NCI-H2196 treated with DMSO at 0.1 percent for 48 hours (cell line): Measurements from ENCODE around the gene HEPH.
"Not testable (repeated sequence)": the region's sequence is repeated elsewhere in the genome, so short reads cannot be mapped to it uniquely, and the experiment has no call there.

Experiments
- DNase-seq: peaks from one replicate; lab custom pipeline; 2025; ENCODE audit not compliant: unreplicated experiment; lab: John Stamatoyannopoulos, UW

HEPH gene

DNA sequence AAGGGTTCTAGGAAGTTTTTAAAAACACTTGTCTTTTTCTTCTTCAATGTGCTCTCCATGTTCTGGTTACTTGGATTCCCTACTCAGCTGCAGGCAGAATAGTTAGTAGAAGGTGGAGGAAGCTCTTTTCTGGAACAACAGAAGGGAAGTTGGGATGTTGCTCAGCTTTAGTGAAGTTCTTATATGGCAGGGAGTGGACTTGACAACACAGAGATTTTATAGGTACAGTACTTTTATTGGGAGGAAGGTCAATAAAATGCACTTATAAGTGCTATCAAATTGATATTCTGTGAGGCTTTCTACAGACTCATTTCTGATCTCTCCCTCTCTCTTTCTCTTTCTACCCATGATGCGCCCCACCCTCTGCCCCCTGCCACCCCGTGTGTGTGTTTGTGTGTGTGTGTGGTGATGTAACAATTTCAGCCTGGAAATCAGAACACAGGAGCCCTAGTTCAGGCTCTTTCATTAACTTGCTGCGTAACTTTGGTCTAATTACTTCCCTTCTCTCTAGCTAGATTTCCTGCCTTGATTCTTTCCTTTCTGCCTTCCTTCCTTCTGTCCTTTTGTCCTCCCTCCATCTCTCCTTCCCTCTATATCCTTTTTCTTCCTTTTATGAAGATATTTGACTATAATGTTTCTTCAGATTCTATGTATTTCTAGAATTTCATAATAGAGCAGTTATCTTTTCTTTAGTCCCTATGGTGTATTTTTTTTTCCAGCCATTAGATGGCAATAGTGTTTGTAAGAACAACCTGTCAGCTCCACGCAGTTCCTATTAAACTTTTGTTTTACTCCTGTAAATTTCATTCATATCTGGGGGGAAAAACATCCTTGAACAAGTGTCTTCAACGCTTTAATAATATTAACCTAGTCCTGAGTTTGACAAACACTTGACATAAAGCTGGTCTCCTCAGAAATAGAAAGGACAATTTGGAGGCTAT is 37.1 kb downstream of the HEPH start:
- no peak for DNase-seq

DNA sequence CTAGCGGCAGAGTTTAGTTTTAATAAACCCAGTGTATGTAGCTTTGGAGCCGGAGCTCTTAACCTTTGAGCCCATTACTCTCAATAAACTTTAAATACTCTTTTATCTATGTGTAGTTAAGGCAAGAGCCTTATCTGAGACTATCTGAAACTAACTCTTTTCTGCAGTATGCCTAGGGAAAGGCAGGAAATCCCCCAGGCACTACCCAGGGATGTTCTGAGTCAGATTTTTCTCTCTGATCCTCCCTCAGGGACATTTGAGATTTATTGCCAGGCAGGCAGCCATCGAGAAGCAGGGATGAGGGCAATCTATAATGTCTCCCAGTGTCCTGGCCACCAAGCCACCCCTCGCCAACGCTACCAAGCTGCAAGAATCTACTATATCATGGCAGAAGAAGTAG is 39.1 kb downstream of the HEPH start:
- DNase-seq: no peak

DNA sequence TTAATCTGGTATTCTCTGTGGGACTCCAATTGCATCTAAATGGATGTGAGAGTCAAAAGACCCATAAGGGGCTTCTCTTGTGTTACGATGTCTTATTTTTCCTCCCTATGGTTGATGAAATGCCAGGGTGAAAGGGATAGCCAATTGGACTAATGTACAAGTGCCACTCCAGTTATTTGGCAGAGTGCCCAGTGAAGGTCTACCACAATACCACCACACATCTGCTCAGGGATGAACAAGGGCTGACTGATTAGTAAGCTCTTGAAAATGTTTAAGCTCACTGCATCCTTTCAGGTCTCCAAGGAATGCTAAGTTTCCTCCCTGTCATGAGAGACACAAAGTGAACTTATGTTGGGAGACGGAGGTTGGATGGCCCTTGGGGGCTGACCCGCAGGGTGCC is 57.8 kb downstream of the HEPH start:
- no peak for DNase-seq

DNA sequence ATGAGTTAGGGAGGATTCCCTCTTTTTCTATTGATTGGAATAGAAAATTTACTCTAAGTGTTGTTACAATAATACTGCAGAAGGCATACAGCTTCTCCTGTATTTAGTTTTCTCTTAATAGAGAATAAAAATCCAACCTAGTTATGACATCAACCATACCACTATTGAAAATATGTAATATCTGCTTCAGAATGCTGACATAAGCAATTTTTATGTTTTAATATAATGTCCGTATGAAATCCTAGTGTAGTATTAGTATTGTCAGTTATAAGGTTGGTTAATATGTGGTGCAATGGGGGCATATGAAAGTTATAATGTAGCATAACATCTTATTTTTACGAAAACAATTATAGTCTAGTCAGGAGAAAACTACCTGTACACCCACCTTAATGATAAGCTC is 68.2 kb downstream of the HEPH start:
- no peak for DNase-seq

DNA sequence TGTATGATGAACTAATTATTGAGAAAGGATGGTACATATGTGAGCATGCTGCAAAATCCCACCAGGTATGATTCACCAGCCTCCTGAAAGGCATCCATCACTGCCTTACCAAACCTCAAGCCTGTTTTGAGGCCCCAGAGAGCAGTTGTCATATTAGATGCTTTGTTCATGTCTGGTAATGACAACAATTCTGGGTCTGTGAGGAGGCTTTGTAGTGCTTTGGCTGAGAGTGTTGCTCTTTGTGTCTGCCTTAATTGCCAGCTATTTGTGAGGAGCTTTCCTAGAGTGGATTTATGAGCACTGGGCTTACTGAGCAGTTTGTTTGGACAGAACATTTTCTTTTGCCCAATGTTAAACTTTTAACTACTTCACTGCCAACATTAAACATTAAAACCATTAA is 69.2 kb downstream of the HEPH start:
- DNase-seq: no peak

DNA sequence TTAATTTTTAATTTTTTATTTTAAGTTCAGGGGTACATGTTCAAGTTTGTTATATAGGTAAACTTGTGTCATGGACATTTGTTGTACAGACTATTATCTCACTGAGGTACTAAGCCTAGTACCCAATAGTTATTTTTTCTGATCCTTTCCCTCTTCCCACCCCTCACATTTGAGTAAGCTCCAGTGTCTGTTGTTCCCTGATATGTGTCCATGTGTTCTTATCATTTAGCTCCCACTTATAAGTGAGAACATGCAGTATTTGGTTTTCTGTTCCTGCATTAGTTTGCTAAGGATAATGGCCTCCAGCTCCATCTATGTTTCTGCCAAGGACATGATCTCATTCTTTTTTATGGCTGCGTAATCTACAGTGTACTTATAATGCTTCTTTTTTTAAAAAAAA is 69.9 kb downstream of the HEPH start:
- not testable (repeated sequence) for DNase-seq

DNA sequence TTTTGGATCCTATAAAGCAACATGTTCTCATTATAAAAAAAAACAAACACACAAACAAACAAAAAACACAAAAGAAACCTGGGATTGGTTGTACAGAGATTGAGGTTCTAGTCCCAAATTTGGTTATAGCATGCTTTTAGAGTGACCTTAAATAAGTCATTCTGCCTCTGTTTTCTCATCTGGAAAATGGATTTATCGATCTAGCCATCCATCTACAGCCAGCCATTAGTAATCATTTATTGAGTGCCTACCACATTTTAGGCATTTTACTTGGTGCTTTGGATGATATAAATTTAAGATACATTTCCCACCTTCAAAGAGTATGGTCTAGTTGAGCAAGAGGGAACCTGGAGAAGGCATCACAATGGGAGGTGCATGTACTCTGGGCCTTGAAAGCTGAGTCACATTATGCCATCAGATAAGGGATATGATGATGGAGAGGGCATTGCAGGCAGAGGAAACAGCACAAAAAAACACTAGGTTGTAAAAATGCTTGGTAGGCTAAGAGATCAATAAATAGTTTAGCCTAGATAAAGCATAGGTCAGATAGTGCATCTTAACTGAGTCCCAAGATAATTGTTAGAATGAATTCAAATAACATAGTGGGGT is 91.4 kb downstream of the HEPH start:
- DNase-seq: no peak

DNA sequence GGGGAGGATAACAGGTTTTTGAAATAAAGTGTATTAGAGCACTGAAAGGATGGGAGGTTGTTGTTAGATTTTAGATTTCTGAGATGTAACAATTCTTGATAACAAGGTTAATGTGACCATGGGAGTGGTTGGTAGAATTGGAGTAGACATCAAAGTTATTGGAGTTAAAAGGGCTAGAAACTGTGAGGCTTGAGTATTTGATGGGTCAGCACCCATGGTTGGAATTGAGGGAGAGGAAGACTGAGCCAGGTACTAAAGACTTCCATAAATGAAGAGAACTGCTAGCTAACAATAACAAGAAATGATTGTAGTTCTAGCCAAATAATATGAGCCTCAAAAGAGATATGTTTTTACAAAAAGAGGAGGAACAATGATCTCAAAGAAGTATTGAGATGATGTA is 98.8 kb downstream of the HEPH start:
- DNase-seq: no peak
